Neuronal stem cell (in vitro differentiated cells): ENCODE measurements around the gene SWAP70.
A peak's percentile ranks its signal among the peaks of the same experiment; 100 is the strongest.

ENCODE experiments used
- DNase-seq: peaks from one replicate; pipeline ENCODE4 v3.0.0-alpha.2; 2013; ENCODE audit warnings: low spot score
- H2AFZ ChIP-seq: one replicate; pipeline ENCODE4 v1.6.1; 2013; ENCODE audit warnings: mild to moderate bottlenecking, low read length, inconsistent platforms
- H2AK5ac ChIP-seq: 2 replicates; pipeline ENCODE4 v1.6.1; 2013; ENCODE audit warnings: low read depth, mild to moderate bottlenecking, inconsistent platforms, low read length, moderate library complexity, mixed read lengths
- H2BK120ac ChIP-seq: 2 replicates; pipeline ENCODE4 v1.6.1; 2013; ENCODE audit warnings: low read depth, mild to moderate bottlenecking, inconsistent platforms, low read length, moderate library complexity, mixed read lengths
- H2BK12ac ChIP-seq: one replicate; pipeline ENCODE4 v1.6.1; 2013; ENCODE audit warnings: low read length, inconsistent platforms
- H2BK15ac ChIP-seq: 2 replicates; pipeline ENCODE4 v1.6.1; 2013; ENCODE audit warnings: mild to moderate bottlenecking, low read length, inconsistent platforms, mixed read lengths
- H2BK5ac ChIP-seq: one replicate; pipeline ENCODE4 v1.6.1; 2013; ENCODE audit warnings: inconsistent platforms, mild to moderate bottlenecking, low read length, moderate library complexity
- H3K14ac ChIP-seq: one replicate; pipeline ENCODE4 v1.6.1; 2013; ENCODE audit warnings: low read length, inconsistent platforms
- H3K18ac ChIP-seq: 2 replicates; pipeline ENCODE4 v1.6.1; 2013; ENCODE audit warnings: low read length, inconsistent platforms
- H3K23ac ChIP-seq: 2 replicates; pipeline ENCODE4 v1.6.1; 2013; ENCODE audit warnings: low read depth, mild to moderate bottlenecking, mixed read lengths, low read length, inconsistent platforms; ENCODE audit not compliant: poor library complexity
- H3K27ac ChIP-seq: replicated peaks from 3 replicates; pipeline ENCODE4 v1.5.1; 2013; ENCODE audit warnings: low read length, inconsistent platforms
- H3K27me3 ChIP-seq, 3 experiments: 2 replicates each; pipeline ENCODE4 v1.6.1; 2013; ENCODE audit warnings: low read length in 3 of 3, mild to moderate bottlenecking in 2 of 3, inconsistent platforms in 1 of 3, low read depth in 1 of 3, mixed read lengths in 1 of 3, moderate library complexity in 1 of 3; ENCODE audit not compliant: control insufficient read depth in 3 of 3, insufficient read depth in 3 of 3
- H3K36me3 ChIP-seq, 2 donors: replicated peaks in 1 of 2; 2 replicates each; pipeline ENCODE4 v1.6.1; 2013; ENCODE audit warnings: low read length in 2 of 2; ENCODE audit not compliant: control insufficient read depth in 2 of 2, insufficient read depth in 2 of 2
- H3K4ac ChIP-seq: 2 replicates; pipeline ENCODE4 v1.6.1; 2013; ENCODE audit warnings: inconsistent platforms, mild to moderate bottlenecking, low read length, moderate library complexity
- H3K4me1 ChIP-seq, 2 donors: 1 replicate in 1 of 2; 2 replicates in 1 of 2; pipeline ENCODE4 v1.6.1; 2013; ENCODE audit warnings: low read length in 2 of 2, low read depth in 1 of 2; ENCODE audit not compliant: control insufficient read depth in 2 of 2, insufficient read depth in 1 of 2
- H3K4me2 ChIP-seq: one replicate; pipeline ENCODE4 v1.6.1; 2013; ENCODE audit warnings: mild to moderate bottlenecking, low read length, inconsistent platforms; ENCODE audit not compliant: insufficient read depth, poor library complexity, severe bottlenecking
- H3K4me3 ChIP-seq, 2 donors: 2 replicates each; pipeline ENCODE4 v1.5.1; 2013; ENCODE audit warnings: low read length in 2 of 2, mild to moderate bottlenecking in 2 of 2, inconsistent platforms in 1 of 2, moderate library complexity in 1 of 2
- H3K79me1 ChIP-seq: one replicate; pipeline ENCODE4 v1.6.1; 2013; ENCODE audit warnings: low read depth, mild to moderate bottlenecking, inconsistent platforms, low read length, moderate library complexity
- H3K9ac ChIP-seq: one replicate; pipeline ENCODE4 v1.6.1; 2013; ENCODE audit warnings: mild to moderate bottlenecking, low read depth, low read length, inconsistent platforms; ENCODE audit not compliant: poor library complexity
- H3K9me3 ChIP-seq, 2 donors: replicated peaks in 1 of 2; 2 replicates each; pipeline versions ENCODE3 to v1.6.1; 2013; ENCODE audit warnings: low read length in 2 of 2, mild to moderate bottlenecking in 2 of 2, inconsistent platforms in 1 of 2, low read depth in 1 of 2, mixed read lengths in 1 of 2, moderate library complexity in 1 of 2; ENCODE audit not compliant: control insufficient read depth in 2 of 2, insufficient read depth in 1 of 2
- H4K8ac ChIP-seq: one replicate; pipeline ENCODE4 v1.6.1; 2013; ENCODE audit warnings: low read depth, mild to moderate bottlenecking, inconsistent platforms, low read length, moderate library complexity
- H4K91ac ChIP-seq: one replicate; pipeline ENCODE4 v1.6.1; 2013; ENCODE audit warnings: low read length, low read depth, mild to moderate bottlenecking, inconsistent platforms; ENCODE audit not compliant: poor library complexity
- WGBS, 2 donors: extraction: QIAGEN DNeasy Blood & Tissue Kit; methylation state at CpG; one replicate each; pipeline ENCODE4 v1.1.7; 2013; ENCODE audit warnings: missing lambda C conversion rate in 2 of 2, mixed read lengths in 1 of 2; ENCODE audit not compliant: insufficient read length in 2 of 2, insufficient replicate concordance in 1 of 2; ENCODE audit errors: extremely low coverage in 2 of 2; 5-methylcytosine and 5-hydroxymethylcytosine counted together

The SWAP70 gene

GRCh38 chr11:9755561-9756185, 91.8 kb downstream of the SWAP70 start:
- Histone ChIP-seq H3K4me3 (no peak overlapping the region), H4K8ac (no peak overlapping the region), H2BK120ac (no peak overlapping the region), H3K4me1 (peaks cover 17 to 20% of the 10 kb centered on the region in 2 donors), H4K91ac (no peak overlapping the region), H2AK5ac (peak overlapping the region; percentile 10), H3K4ac (no peak overlapping the region), H2BK15ac (no peak overlapping the region), H3K18ac (no peak overlapping the region), H3K23ac (no peak overlapping the region), H3K36me3 (peaks cover 2 to 8% of the 10 kb centered on the region in 2 donors), H2AFZ (no peak overlapping the region), H3K14ac (no peak overlapping the region), H3K9me3 (peaks cover 0 to 3% of the 10 kb centered on the region in 2 donors), H3K27ac (no peak overlapping the region), H2BK5ac (no peak overlapping the region), H3K27me3 (no peaks in the 10 kb centered on the region), H3K4me2 (no peak overlapping the region), H2BK12ac (no peak overlapping the region), H3K79me1 (no peaks in the 10 kb centered on the region), H3K9ac (no peak overlapping the region)
- WGBS, 2 donors = no CpG with 5 or more reads among the region's 7 CpGs
- DNase-seq = no peak

GRCh38 chr11:9756461-9756860, 92.6 kb downstream of the SWAP70 start:
- Histone ChIP-seq H3K9ac (no peak overlapping the region), H3K27ac (no peak overlapping the region), H2BK12ac (no peak overlapping the region), H3K27me3 (no peaks in the 10 kb centered on the region), H3K18ac (no peak overlapping the region), H3K4me3 (no peak overlapping the region), H2AK5ac (peak overlapping the region; percentile 10), H3K4ac (no peak overlapping the region), H3K9me3 (peaks cover 0 to 3% of the 10 kb centered on the region in 2 donors), H2BK5ac (no peak overlapping the region), H3K36me3 (peaks cover 2 to 7% of the 10 kb centered on the region in 2 donors), H3K23ac (no peak overlapping the region), H2BK15ac (no peak overlapping the region), H2BK120ac (no peak overlapping the region), H3K79me1 (no peaks in the 10 kb centered on the region), H3K4me2 (no peak overlapping the region), H2AFZ (no peak overlapping the region), H4K8ac (no peak overlapping the region), H4K91ac (no peak overlapping the region), H3K4me1 (peaks cover 17 to 20% of the 10 kb centered on the region in 2 donors), H3K14ac (no peak overlapping the region)
- no CpG with 5 or more reads among the region's 5 CpGs for WGBS, 2 donors
- no peak for DNase-seq

GRCh38 chr11:9756878-9757277, 93.0 kb downstream of the SWAP70 start:
- Histone ChIP-seq H2BK12ac (no peak overlapping the region), H2AFZ (no peak overlapping the region), H4K91ac (no peak overlapping the region), H3K9me3 (peaks cover 0 to 3% of the 10 kb centered on the region in 2 donors), H2BK120ac (no peak overlapping the region), H3K36me3 (peaks cover under 1 to 5% of the 10 kb centered on the region in 2 donors), H3K9ac (no peak overlapping the region), H3K23ac (no peak overlapping the region), H3K4ac (no peak overlapping the region), H3K4me1 (peaks cover 17 to 20% of the 10 kb centered on the region in 2 donors), H3K4me2 (no peak overlapping the region), H2AK5ac (peak overlapping the region; percentile 10), H3K27ac (no peak overlapping the region), H2BK5ac (no peak overlapping the region), H3K4me3 (no peak overlapping the region), H3K18ac (no peak overlapping the region), H3K27me3 (no peaks in the 10 kb centered on the region), H3K79me1 (no peaks in the 10 kb centered on the region), H2BK15ac (no peak overlapping the region), H3K14ac (no peak overlapping the region), H4K8ac (no peak overlapping the region)
- no CpG with 5 or more reads among the region's 6 CpGs for WGBS, 2 donors
- DNase-seq = no peak

DNA sequence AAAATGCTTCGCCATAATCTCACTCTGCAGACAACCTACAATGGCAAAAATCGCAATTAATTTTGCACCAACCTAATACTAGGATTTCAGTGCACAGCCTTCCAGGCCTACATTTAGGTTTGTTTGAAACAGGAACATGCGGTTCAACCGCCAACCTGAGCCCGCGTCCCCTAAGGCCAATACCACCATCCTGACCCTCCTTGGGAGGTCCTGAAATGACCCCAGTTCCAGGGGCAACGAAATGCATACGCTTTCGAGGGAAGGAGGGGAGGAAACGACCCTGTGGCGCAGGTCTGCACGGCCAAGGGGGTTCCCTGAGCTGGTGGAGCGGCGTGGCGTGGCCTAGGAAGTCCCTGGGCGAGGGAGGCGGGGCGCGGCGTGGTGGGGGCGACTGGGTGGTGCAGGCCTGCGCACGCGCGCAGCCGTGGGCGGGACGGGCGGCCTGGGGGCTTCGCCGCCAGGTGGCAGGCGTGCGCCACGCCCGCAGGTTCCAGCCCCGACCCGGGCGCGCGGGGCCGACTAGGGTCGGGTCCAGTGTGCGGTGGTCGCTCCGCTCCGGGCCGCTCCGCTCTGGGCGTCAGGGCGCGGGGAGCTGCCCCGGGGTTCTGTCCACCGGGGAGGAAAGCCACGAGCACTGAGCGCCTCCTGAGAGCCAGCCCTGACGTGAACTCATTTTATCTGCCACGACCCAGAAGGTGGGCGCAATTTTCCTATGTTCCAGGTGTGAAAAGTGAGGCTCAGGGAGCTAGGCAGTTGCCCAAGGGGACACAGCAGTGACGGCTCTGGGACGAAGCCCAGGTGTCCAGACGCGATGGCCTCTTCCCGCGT, 94.1 kb downstream of the SWAP70 start:
- H3K79me1 ChIP-seq = no peaks in the 10 kb centered on the region
- H3K4me1 ChIP-seq = peaks cover 17 to 20% of the 10 kb centered on the region in 2 donors

More for the DNA sequence above, 94.1 kb downstream of the SWAP70 start:
- Histone ChIP-seq H3K27ac (no peak overlapping the region), H2AK5ac (peak overlapping the region; percentile 29), H3K14ac (no peak overlapping the region), H2BK120ac (peak overlapping the region; percentile 26), H3K36me3 (no peaks in the 10 kb centered on the region), H3K27me3 (no peaks in the 10 kb centered on the region), H3K4me3 (peak overlapping the region in 1 of 2 donors; percentile 82), H2AFZ (no peak overlapping the region), H2BK5ac (peak overlapping the region; percentile 25), H3K9me3 (no peaks in the 10 kb centered on the region), H2BK15ac (peak overlapping the region; percentile 52), H2BK12ac (peak overlapping the region; percentile 69), H3K9ac (peak overlapping the region; percentile 88), H3K4me2 (peak overlapping the region; percentile 93), H4K91ac (no peak overlapping the region), H4K8ac (no peak overlapping the region), H3K18ac (peak overlapping the region; percentile 96), H3K23ac (peak overlapping the region; percentile 29), H3K4ac (no peak overlapping the region)
- peak; percentile 74 for DNase-seq
- no CpG with 5 or more reads among the region's 64 CpGs for WGBS, 2 donors
